SH-SY5Y (cell line): ENCODE results near the gene ZDHHC14.

Source experiments
- GATA2 ChIP-seq: IDR thresholded peaks from 2 replicates; pipeline ENCODE4 v1.6.1; 2011; ENCODE audit warnings: mild to moderate bottlenecking, low read depth, low read length
- GATA3 ChIP-seq: IDR thresholded peaks from 2 replicates; pipeline ENCODE4 v1.6.1; 2011; ENCODE audit warnings: low read depth, mild to moderate bottlenecking, low read length, moderate library complexity

- TF ChIP-seq GATA2, result no peak
- TF ChIP-seq GATA3, result no peak
These were observed 109.8 kb downstream of the ZDHHC14 start for GRCh38 chr6:157490611-157491269.
